Astrocyte of the spinal cord (primary cell): ENCODE data around the gene LPAR1.
"Not testable (repeated sequence)": the region's sequence is repeated elsewhere in the genome, so short reads cannot be mapped to it uniquely, and the experiment has no call there.

Experiments used
- DNase-seq: peaks from one replicate; pipeline ENCODE4 v3.0.0; 2011; ENCODE audit warnings: low read depth, low spot score
- H3K4me3 ChIP-seq: 2 replicates; pipeline ENCODE4 v1.5.1; 2011; ENCODE audit warnings: low read depth, mild to moderate bottlenecking, low read length, moderate library complexity
- CTCF ChIP-seq: IDR thresholded peaks from 2 replicates; pipeline ENCODE4 v1.5.1; 2012; ENCODE audit warnings: low read depth, mild to moderate bottlenecking, low read length, inconsistent platforms
- in situ Hi-C: cut with HindIII; loops from 2 replicates; pipeline ENCODE4 v1.10.0; 2017; ENCODE audit warnings: low sequenced_read_pairs

LPAR1 gene

DNA sequence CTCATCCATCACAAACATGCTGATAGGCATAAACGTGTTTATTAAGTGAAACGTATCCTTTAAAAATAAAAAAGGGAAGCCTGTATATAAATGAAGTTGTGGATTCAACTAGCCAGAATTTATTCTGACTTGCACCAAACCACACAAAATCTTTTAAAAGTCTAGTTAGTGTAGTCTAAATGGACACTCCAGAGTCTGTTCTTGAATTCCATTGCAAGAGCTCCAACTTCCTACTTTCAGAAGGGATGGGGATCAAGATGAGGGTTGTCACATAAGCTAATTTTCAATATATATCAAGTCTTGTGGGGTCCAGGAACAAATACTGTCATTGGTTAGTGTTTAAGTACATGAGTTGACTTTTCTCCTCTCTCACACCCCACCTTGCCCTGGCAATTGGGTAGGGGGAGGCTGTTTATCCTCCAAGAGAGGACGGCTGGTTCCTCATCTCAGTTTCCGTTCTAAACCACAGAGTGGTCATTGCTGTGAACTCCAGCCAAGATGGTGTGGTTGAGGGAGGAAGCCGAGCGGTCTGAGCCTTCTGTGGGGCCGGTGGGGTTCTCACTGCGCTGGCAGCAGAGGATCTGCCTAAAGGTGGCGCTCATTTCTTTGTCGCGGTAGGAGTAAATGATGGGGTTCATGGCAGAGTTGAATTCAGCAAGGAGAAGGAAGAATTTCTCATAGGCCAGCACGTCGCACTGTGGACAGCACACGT lies 163.2 kb downstream of the LPAR1 start:
- in situ Hi-C loops: no loop called here
- no peak for TF ChIP-seq CTCF
- no peak overlapping the region for H3K4me3 ChIP-seq
- no peak for DNase-seq

DNA sequence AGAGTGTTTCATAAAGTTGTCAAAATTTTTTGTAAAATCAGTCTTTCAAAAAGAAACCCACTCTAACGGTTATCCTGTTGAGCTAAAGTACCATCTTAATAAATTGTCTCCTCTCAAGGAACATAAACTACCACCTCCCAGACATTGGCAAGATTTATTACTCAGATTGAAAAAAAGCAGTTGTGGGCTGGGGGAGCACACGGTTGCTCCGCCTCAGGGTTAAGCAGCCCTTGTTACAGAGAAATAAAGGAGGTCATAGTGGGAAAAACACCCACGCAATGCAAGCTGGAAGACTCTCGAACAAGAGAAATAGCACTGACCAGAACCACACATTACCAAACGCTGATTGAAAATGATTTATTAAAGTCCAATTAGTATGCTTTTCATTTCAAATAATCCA lies 165.3 kb downstream of the LPAR1 start:
- no peak for TF ChIP-seq CTCF
- DNase-seq: no peak
- in situ Hi-C loops: no loop called here
- H3K4me3 ChIP-seq: no peak overlapping the region

DNA sequence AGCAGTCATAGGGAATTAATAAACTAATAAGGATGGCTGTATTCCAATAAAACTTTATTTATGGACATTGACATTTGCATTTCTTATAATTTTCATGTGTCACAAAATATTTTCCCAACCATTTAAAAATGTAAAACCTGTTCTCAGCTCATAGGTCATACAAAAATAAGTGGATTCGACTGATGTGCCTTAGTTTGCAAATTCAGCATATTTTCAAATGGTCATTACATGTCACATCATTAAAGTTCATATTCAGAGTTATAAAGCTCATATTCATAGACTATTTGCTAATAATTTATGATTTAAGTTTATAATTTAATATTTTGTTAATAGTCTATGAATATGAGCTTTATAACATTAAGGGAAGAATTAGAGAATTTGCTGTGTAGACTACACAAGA lies 166.5 kb downstream of the LPAR1 start:
- H3K4me3 ChIP-seq: no peak overlapping the region
- no peak for TF ChIP-seq CTCF
- no peak for DNase-seq
- in situ Hi-C loops: no loop called here

DNA sequence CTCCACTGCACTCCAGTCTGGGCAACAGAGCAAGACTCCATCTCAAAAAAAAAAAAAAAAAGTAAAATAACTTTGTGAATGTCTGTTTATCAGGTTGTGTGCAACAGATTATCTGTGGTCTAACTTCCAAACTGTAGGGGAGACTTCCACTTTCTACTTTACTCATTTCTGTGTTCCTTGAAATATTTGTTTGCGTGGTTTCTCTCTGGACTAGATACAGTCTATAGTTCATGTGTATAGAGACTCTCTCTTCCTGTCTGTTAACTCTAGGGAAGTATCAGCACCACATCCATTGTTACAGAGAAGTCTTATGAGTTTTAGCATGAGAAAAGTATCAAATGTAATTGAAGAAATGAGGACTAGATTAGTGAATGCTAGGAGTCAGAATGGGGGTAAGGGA lies 168.3 kb downstream of the LPAR1 start:
- in situ Hi-C loops: no loop called here
- DNase-seq: no peak
- no peak for TF ChIP-seq CTCF
- H3K4me3 ChIP-seq: no peak overlapping the region

DNA sequence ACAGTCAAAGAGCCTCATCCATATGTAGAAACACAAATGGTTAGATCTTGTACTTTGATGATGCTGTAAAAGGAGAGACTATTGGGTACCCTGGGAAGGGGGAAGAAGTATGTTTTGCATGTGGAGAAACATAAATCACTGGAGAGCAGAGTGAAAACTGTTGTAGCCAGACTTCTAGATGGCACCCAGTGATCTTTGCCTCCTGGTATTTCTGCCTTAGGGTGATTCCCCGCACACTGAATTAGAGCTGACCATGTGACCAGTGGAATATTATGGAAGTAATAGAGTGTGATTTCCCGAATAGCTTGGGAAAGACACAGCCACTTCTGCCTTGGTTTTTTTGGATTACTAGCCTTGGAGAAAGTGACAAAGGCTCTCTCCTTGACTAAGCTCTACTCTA lies 174.3 kb downstream of the LPAR1 start:
- no peak for DNase-seq
- no peak overlapping the region for H3K4me3 ChIP-seq
- in situ Hi-C loops: no loop called here
- no peak for TF ChIP-seq CTCF

DNA sequence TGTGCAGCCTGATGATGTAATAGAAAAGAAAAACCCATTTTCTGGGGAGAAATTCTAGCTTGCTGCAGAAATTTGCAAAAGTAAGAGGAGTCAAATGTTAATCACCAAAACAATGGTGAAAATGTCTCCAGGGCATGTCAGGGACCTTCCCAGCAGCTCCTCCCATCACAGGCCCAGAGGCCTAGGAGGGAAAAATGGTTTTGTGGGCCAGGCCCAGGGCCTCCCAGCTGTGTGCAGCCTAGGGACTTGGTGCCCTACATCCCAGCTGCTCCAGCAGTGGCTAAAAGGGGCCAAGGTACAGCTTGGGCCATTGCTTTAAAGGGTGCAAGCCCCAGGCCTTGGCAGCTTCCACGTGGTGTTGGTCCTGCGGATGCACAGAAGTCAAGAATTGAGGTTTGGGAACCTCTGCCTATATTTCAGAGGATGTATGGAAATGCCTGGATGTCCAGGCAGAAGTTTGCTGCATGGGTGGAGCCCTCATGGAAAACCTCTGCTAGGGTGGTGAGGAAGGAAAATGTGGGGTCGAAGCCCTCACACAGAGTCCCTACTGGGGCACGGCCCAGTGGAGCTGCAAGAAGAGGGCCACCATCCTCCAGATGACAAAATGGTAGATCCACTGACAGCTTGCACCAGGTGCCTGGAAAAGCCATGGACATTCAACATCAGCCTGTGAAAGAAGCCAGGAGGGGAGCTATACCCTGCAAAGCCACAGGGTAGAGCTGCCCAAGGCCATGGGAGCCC lies 176.7 kb downstream of the LPAR1 start:
- H3K4me3 ChIP-seq, DNase-seq, in situ Hi-C loops: not testable (repeated sequence)

DNA sequence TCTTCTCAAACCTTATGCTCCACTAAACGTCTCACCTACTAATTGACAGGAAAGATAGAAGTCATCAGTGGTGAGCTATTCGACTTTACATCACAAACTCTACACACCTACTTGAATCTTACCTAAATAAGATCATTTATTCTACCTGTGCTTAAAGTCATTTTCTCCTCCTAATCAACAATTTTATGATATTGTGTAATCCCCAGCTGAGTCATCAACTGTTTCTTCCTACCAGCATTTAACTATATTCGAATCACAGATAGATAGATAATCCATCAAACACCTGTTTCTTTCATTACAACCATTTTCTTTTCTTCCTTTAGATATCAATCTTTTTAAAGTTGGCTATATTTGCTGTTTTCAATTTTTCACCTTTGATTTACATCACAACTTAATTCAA lies 181.5 kb downstream of the LPAR1 start:
- TF ChIP-seq CTCF: no peak
- in situ Hi-C loops: no loop called here
- no peak for DNase-seq
- H3K4me3 ChIP-seq: no peak overlapping the region
